Kidney epithelial cell (primary cell): ENCODE results near the gene ZNF445. TPM values are rescaled to one million over a fixed set of nuclear protein-coding genes. Genes with fewer than 3 reads are reported as not detected.
A peak's percentile ranks its signal among the peaks of the same experiment; 100 is the strongest.
"Not testable (repeated sequence)": the region's sequence is repeated elsewhere in the genome, so short reads cannot be mapped to it uniquely, and the experiment has no call there.

Experiments used
- DNase-seq: peaks from one replicate; pipeline ENCODE4 v3.0.0-alpha.2; 2010; ENCODE audit warnings: low read depth
- H3K27me3 ChIP-seq: 2 replicates; pipeline ENCODE4 v1.6.0; 2011; ENCODE audit warnings: low read length; ENCODE audit not compliant: control insufficient read depth, insufficient read depth
- H3K36me3 ChIP-seq: 2 replicates; pipeline ENCODE4 v1.5.1; 2011; ENCODE audit warnings: low read length; ENCODE audit not compliant: control insufficient read depth, insufficient read depth
- H3K4me3 ChIP-seq: 2 replicates; pipeline ENCODE4 v1.5.1; 2011; ENCODE audit warnings: low read depth, mild to moderate bottlenecking, control low read depth, low read length
- CTCF ChIP-seq: IDR thresholded peaks from 2 replicates; pipeline ENCODE4 v1.5.1; 2011; ENCODE audit warnings: mild to moderate bottlenecking, moderate library complexity, low read length, control low read depth, inconsistent platforms; ENCODE audit not compliant: insufficient read depth, poor library complexity, severe bottlenecking
- total RNA-seq: library from RNA; depleted of rRNA; stranded (reverse); fragments of >200 nt; gene quantifications from 2 replicates; pipeline ENCODE4 v1.2.3, GENCODE V29; 2015

Gene ZNF445
- total RNA-seq, 1 donor from 2014 or later: 6.3 TPM

GRCh38 chr3:44470430-44470829, 7.0 kb downstream of the ZNF445 start:
- DNase-seq: no peak
- no peaks in the 10 kb centered on the region for H3K36me3 ChIP-seq
- H3K4me3 ChIP-seq: no peak overlapping the region
- TF ChIP-seq CTCF: no peak
- H3K27me3 ChIP-seq: no peaks in the 10 kb centered on the region

GRCh38 chr3:44469914-44470313, 7.6 kb downstream of the ZNF445 start:
- H3K36me3 ChIP-seq: no peaks in the 10 kb centered on the region
- no peak for TF ChIP-seq CTCF
- H3K27me3 ChIP-seq: no peaks in the 10 kb centered on the region

GRCh38 chr3:44468572-44469520, 8.6 kb downstream of the ZNF445 start:
- TF ChIP-seq CTCF: no peak
- DNase-seq: peak; percentile 19

More at GRCh38 chr3:44469914-44470313, 7.6 kb downstream of the ZNF445 start:
- no peak for DNase-seq
- no peak overlapping the region for H3K4me3 ChIP-seq

GRCh38 chr3:44468099-44468537, 9.4 kb downstream of the ZNF445 start:
- not testable (repeated sequence) for DNase-seq, H3K36me3 ChIP-seq, H3K4me3 ChIP-seq, H3K27me3 ChIP-seq

More at GRCh38 chr3:44468572-44469520, 8.6 kb downstream of the ZNF445 start:
- peaks cover under 1% of the 10 kb centered on the region for H3K36me3 ChIP-seq
- H3K4me3 ChIP-seq: no peak overlapping the region
- H3K27me3 ChIP-seq: no peaks in the 10 kb centered on the region

- H3K36me3 ChIP-seq: peaks cover 2% of the 10 kb centered on the region
- DNase-seq: no peak
These were observed 10.2 kb downstream of the ZNF445 start for GRCh38 chr3:44467241-44467640.

GRCh38 chr3:44464920-44465319, 12.6 kb downstream of the ZNF445 start:
- not testable (repeated sequence) for DNase-seq, H3K4me3 ChIP-seq, H3K36me3 ChIP-seq, H3K27me3 ChIP-seq

More at GRCh38 chr3:44467241-44467640, 10.2 kb downstream of the ZNF445 start:
- H3K4me3 ChIP-seq: no peak overlapping the region
- no peaks in the 10 kb centered on the region for H3K27me3 ChIP-seq
- no peak for TF ChIP-seq CTCF
